Measurements from ENCODE around the gene OPTN.
"Not testable (repeated sequence)": the region's sequence is repeated elsewhere in the genome, so short reads cannot be mapped to it uniquely, and the experiment has no call there.

Gene OPTN

GRCh38 chr10:13089345-13089744, 10.6 kb upstream of the OPTN start:
- no peak for TF ChIP-seq CTCF (IDR thresholded peaks at IDR 0.05; ENCODE audit: control insufficient read depth, insufficient read depth, low read depth, low read length, missing control alignments)
- DNase-seq (ENCODE audit: low read depth), result no peak

DNA sequence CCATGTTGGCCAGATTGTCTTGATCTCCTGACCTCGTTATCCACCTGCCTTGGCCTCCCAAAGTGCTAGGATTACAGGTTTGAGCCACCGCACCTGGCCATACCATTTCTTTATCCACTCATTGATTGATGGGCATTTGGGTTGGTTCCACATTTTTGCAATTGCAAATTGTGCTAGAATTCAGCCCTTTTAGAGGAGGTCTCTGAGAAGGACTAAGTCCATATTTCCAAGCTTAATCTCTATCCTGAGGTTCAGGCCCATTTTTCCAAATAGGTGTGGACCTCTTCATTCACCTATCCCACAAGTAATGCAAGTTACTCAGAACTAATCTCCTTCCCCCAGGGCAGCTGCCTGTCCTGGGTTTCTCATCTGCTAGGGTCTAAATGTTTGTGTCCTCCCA, 9.7 kb upstream of the OPTN start:
- H3K4me3 ChIP-seq (ENCODE audit: control insufficient read depth, low read depth, low read length), result no peak overlapping the region
- no peak for DNase-seq (ENCODE audit: low read depth)
- no peak for TF ChIP-seq CTCF (IDR thresholded peaks at IDR 0.05; ENCODE audit: control insufficient read depth, insufficient read depth, low read depth, low read length, missing control alignments)

More at GRCh38 chr10:13089345-13089744, 10.6 kb upstream of the OPTN start:
- no peak overlapping the region for H3K4me3 ChIP-seq (ENCODE audit: control insufficient read depth, low read depth, low read length)

DNA sequence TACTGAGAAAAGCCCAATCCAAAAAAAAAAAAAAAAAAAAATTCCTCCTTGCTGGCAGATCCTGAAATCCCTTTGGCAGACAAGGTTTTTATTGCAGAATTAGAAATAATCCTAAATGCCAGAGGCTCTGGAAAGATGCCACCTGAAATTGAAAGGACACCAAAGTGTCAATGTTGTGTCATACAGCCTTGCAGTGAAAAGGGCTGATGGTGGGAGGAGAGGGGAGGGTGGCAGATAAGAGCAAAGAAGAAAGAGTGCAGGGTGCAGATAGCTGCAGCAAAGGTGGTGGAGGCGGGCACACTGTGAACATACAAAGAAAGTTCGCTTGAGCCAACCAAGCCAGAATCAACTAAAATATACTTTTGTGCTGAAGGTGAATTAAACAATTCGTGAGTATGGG, 8.2 kb upstream of the OPTN start:
- H3K4me3 ChIP-seq (ENCODE audit: control insufficient read depth, low read depth, low read length), result no peak overlapping the region
- no peak for TF ChIP-seq CTCF (IDR thresholded peaks at IDR 0.05; ENCODE audit: control insufficient read depth, insufficient read depth, low read depth, low read length, missing control alignments)
- no peak for DNase-seq (ENCODE audit: low read depth)

DNA sequence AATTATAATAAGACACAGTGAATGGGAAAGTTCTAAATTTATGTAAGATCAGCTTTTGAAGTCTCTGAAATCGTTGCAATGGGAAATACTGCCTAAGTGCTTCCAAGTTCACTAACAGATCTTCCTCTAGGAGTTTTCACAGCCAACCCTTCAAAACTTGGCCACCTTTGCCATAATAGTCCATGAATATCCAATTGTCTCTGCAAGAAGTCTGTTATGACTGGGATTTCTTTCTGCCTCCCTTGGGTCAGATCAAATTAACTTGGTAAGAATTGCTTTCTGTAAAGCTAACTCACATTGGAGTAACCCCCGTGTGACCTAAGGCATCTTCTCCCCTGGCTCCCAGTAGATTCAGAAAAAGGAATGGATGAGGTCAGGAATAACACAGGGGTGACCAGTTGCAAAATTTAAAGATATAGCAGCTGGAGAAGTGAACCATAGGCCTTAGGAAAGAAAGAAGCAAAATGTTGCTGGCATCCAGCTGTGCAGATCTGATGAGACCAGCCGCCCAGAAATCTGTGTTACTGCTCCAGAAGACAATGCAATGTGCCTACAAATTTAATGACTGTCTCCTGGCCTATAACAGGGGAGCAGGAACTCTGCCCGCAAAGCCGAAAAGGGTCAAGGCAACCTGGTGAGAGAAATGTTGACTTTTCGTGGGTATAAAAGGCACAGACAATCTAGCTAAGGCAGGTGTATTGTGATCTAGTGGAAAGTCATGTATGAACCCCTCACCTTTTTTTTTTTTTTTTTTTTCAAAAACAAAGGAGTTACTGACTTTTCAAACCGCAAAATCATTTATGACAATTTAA, 7.5 kb upstream of the OPTN start:
- TF ChIP-seq CTCF (IDR thresholded peaks at IDR 0.05; ENCODE audit: control insufficient read depth, insufficient read depth, low read depth, low read length, missing control alignments), result no peak

GRCh38 chr10:13094082-13094481, 5.9 kb upstream of the OPTN start:
- not testable (repeated sequence) for DNase-seq (ENCODE audit: low read depth); H3K4me3 ChIP-seq (ENCODE audit: control insufficient read depth, low read depth, low read length)

More for the DNA sequence above, 7.5 kb upstream of the OPTN start:
- DNase-seq (ENCODE audit: low read depth), result no peak
- no peak overlapping the region for H3K4me3 ChIP-seq (ENCODE audit: control insufficient read depth, low read depth, low read length)

DNA sequence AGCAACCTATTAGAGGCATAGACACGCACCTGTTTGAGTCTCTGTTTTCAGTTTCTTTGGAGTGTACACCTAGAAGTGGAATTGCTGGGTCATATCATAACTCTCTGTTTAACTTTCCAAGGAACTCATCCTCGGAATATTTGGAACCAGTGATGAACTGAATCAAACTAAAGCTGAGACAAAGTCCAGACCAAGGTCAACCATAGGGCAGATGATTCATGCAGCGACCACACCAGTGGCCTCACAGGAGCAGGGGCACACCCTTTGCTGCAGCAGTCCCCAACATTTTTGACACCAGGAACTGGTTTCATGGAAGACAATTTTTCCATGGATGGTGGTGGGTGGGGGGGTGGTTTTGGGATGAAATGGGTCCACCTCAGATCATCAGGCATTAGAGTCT, 4.9 kb upstream of the OPTN start:
- no peak for DNase-seq (ENCODE audit: low read depth)
- H3K4me3 ChIP-seq (ENCODE audit: control insufficient read depth, low read depth, low read length), result no peak overlapping the region
- no peak for TF ChIP-seq CTCF (IDR thresholded peaks at IDR 0.05; ENCODE audit: control insufficient read depth, insufficient read depth, low read depth, low read length, missing control alignments)

DNA sequence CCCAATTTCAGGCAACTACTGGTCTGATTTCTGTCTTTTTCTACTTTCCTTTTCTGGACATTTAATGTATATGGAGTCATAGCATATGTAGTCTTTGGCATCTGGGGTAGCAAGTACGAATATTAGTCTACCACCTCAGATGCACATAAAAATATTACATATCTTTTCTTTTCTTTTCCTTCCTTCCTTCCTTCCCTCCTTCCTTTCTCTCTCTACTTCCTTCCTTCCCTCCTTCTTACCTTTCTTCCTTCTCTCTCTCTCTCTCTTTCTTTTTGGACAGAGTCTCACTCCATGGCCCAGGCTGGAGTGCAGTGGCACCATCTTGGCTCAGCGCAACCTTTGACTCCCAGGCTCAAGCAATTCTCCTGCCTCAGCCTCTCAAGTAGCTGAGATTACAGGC, 4.0 kb upstream of the OPTN start:
- TF ChIP-seq CTCF (IDR thresholded peaks at IDR 0.05; ENCODE audit: control insufficient read depth, insufficient read depth, low read depth, low read length, missing control alignments), result no peak
- no peak overlapping the region for H3K4me3 ChIP-seq (ENCODE audit: control insufficient read depth, low read depth, low read length)
- no peak for DNase-seq (ENCODE audit: low read depth)
